ENCODE results near the gene ADAMTS12.

The ADAMTS12 gene

DNA sequence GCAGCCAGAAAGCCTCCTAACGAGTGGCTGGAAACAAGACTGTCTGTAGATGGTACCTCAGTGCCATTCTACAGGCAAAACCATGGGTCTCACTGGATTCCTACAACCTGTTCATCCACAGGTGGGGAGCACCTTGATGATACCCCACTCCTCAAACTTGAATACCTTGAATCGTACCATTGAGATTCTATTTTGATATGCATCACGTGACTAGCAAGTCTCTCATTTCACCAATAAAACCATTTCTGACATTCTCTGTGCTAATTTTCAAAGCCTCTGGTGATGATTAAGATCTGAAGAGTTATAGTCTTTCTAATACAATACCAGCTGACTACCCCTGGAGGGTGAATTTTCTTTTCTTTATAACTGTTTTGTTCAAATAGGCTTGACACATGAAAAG, 188.9 kb downstream of the ADAMTS12 start:
- Histone ChIP-seq H3K9me3 (ENCODE audit: insufficient read depth, low read depth, low read length) (no peaks in the 10 kb centered on the region), H3K27ac (ENCODE audit: low read depth, low read length) (no peak overlapping the region), H3K36me3 (ENCODE audit: insufficient read depth, low read length) (no peaks in the 10 kb centered on the region), H3K9ac (ENCODE audit: low read depth, low read length) (no peak overlapping the region), H3K27me3 (ENCODE audit: insufficient read depth, low read length) (no peaks in the 10 kb centered on the region), H3K4me1 (ENCODE audit: insufficient read depth, low read length) (no peaks in the 10 kb centered on the region), H3K4me3 (ENCODE audit: low read length) (no peak overlapping the region)
- 94% methylated on average over 3 of the region's 3 CpGs for WGBS

DNA sequence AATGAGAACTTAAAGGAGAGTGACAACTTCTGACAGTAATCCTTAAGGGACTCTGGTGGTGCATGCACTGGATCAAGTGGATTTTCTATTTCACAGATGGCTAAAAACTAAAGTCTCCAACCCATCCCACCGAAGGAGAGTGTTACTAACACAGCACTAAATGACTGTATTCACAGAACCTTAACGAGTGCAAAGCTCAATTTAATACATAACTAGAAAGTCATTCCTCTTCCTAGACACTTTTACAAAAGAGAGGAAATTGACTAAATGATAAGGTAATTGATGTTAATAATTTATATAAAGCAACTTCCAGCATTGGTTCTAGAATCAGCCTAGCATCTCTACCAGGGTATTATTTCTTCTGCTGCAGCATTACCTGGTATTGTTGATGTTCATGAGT, 189.8 kb downstream of the ADAMTS12 start:
- no peak overlapping the region for H3K4me3 ChIP-seq (ENCODE audit: low read length)
- no peak overlapping the region for H3K9ac ChIP-seq (ENCODE audit: low read depth, low read length)
- H3K4me1 ChIP-seq (ENCODE audit: insufficient read depth, low read length) = 0 out of 2 replicates have a peak, but pooled peaks cover 5% of the 10 kb centered on the region
- WGBS = 98% methylated on average over 2 of the region's 2 CpGs
- H3K36me3 ChIP-seq (ENCODE audit: insufficient read depth, low read length) = no peaks in the 10 kb centered on the region
- no peaks in the 10 kb centered on the region for H3K27me3 ChIP-seq (ENCODE audit: insufficient read depth, low read length)
- no peak overlapping the region for H3K27ac ChIP-seq (ENCODE audit: low read depth, low read length)
- no peaks in the 10 kb centered on the region for H3K9me3 ChIP-seq (ENCODE audit: insufficient read depth, low read depth, low read length)

DNA sequence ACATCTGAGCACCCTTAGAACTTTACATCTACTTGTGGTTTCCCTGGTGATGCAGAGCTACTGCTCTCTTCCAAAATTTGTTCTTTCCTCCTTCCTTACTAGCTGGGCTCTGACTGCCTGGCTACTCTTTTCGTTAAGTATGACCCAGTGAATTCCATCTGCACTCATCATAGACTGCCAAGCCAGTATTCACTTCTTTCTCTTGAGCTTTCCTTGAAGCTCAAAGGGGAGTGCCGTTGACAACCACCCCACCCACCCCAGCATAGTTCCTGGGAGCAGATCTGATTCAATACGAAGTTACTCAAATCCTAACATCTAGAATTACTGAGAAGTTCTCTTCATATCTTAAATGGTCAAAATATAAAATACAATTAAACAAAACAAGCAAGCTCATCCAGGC, 190.5 kb downstream of the ADAMTS12 start:
- no peaks in the 10 kb centered on the region for H3K9me3 ChIP-seq (ENCODE audit: insufficient read depth, low read depth, low read length)
- no peaks in the 10 kb centered on the region for H3K36me3 ChIP-seq (ENCODE audit: insufficient read depth, low read length)
- 0 out of 2 replicates have a peak, but pooled peaks cover 5% of the 10 kb centered on the region for H3K4me1 ChIP-seq (ENCODE audit: insufficient read depth, low read length)
- H3K9ac ChIP-seq (ENCODE audit: low read depth, low read length) = no peak overlapping the region
- no peak overlapping the region for H3K4me3 ChIP-seq (ENCODE audit: low read length)
- 89% methylated on average over 3 of the region's 3 CpGs for WGBS
- H3K27ac ChIP-seq (ENCODE audit: low read depth, low read length) = no peak overlapping the region
- no peaks in the 10 kb centered on the region for H3K27me3 ChIP-seq (ENCODE audit: insufficient read depth, low read length)

DNA sequence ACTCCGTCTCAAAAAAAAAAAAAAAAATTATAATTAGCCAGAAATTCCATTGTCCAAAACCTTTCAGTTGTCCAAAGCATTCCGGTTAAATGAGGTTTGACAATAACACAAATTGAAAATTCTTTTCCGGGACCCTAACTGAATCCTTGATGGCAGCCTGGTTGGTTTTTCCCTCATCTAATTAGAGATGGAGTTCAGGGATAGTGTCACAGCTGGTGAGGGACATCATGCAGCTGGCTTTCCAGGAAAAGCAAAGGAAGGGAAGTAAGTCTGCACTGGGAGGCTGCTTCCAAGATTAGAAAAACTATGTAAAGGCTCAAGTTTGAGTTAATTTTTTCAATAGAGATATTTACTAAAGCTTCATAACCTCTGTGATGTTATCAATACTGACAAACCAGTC, 195.4 kb downstream of the ADAMTS12 start:
- WGBS = 98% methylated on average over 3 of the region's 3 CpGs
- Histone ChIP-seq H3K4me1 (ENCODE audit: insufficient read depth, low read length) (0 out of 2 replicates have a peak, but pooled peaks cover 5% of the 10 kb centered on the region), H3K9me3 (ENCODE audit: insufficient read depth, low read depth, low read length) (peaks cover 23% of the 10 kb centered on the region; the same call in 1 of the 2 replicates), H3K27me3 (ENCODE audit: insufficient read depth, low read length) (no peaks in the 10 kb centered on the region), H3K9ac (ENCODE audit: low read depth, low read length) (no peak overlapping the region), H3K36me3 (ENCODE audit: insufficient read depth, low read length) (no peaks in the 10 kb centered on the region), H3K27ac (ENCODE audit: low read depth, low read length) (no peak overlapping the region), H3K4me3 (ENCODE audit: low read length) (no peak overlapping the region)

DNA sequence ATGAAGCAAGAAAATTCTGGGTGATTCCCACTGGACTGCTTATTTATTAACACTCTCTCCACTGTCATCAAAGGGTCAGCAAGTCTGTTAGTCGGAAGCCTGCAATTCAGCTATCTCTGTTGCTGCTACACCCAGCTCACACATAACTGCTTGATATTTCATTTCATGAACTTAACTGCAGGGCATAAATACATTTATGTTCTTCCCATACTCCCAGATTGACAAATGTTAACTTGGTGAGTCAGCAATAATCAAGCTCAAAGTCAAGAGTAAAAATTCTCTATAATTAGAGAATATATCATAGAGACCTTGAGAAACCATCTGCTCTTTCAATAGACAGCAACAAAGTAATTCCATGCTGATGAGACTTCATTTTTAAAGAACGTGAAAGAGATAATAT, 198.8 kb downstream of the ADAMTS12 start:
- Histone ChIP-seq H3K27ac (ENCODE audit: low read depth, low read length) (no peak overlapping the region), H3K4me3 (ENCODE audit: low read length) (no peak overlapping the region), H3K36me3 (ENCODE audit: insufficient read depth, low read length) (no peaks in the 10 kb centered on the region), H3K4me1 (ENCODE audit: insufficient read depth, low read length) (peaks cover 5% of the 10 kb centered on the region; the same call in 1 of the 2 replicates), H3K9me3 (ENCODE audit: insufficient read depth, low read depth, low read length) (peaks cover 23% of the 10 kb centered on the region; the same call in 1 of the 2 replicates), H3K27me3 (ENCODE audit: insufficient read depth, low read length) (no peaks in the 10 kb centered on the region), H3K9ac (ENCODE audit: low read depth, low read length) (no peak overlapping the region)
- WGBS = 94% methylated on average over 1 of the region's 2 CpGs

DNA sequence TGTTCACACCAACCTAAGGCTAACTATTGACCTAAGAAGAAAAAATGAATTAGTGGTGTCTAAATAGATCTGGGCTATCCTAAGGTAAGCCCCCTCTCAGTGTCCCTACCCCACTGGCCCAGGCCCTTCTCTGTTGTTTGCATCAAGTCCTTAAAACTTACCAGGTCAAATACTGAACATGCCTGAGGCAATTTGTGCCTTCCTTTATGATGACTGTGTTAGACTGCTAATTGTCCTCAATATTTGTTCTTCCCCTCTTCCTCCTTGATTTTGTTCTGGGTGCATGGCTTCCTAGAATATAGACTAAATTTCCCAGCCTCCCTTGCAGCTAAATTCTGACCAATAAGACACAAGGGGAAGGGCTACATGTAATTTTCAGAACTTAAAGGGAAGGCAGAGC, 199.9 kb downstream of the ADAMTS12 start:
- no peak overlapping the region for H3K4me3 ChIP-seq (ENCODE audit: low read length)
- peaks cover 23% of the 10 kb centered on the region; the same call in 1 of the 2 replicates for H3K9me3 ChIP-seq (ENCODE audit: insufficient read depth, low read depth, low read length)
- no peaks in the 10 kb centered on the region for H3K36me3 ChIP-seq (ENCODE audit: insufficient read depth, low read length)
- no peaks in the 10 kb centered on the region for H3K27me3 ChIP-seq (ENCODE audit: insufficient read depth, low read length)
- H3K27ac ChIP-seq (ENCODE audit: low read depth, low read length) = no peak overlapping the region
- no peak overlapping the region for H3K9ac ChIP-seq (ENCODE audit: low read depth, low read length)
- H3K4me1 ChIP-seq (ENCODE audit: insufficient read depth, low read length) = no peaks in the 10 kb centered on the region; the same call in 1 of the 2 replicates

DNA sequence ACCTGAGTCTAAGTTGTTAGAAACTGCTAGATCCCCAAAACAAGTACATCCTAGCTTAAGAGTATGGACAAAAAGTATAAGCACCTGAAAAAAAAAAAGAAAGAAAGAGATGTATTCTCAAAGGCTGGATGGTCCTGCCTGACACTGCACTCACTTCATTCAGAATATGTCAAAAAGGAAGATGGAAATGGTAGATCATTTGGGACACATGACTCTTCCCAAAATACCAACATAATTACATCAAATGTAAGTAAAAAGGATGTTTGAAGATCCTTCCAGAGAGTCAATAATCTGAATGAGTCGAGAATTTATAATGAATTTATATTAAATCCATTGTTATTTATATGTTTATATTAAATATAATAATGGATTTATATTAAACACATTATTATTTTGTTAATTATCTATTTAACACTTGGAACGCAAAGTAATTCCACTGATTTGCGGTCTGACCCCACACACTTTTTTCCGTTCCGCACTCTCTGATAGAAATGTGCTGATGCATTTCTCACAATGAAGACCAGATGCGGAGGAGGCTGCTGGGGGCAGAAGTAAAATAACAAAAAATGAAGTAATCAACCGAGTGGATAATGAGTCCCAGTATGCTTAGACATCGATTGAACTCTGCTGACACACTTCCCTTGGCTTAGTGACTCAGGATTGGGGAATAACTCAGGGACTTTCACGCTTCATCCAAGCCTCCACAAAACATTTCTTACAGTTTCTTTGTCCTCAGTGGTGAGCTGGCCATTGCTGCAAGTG, 201.2 kb downstream of the ADAMTS12 start:
- no peaks in the 10 kb centered on the region for H3K36me3 ChIP-seq (ENCODE audit: insufficient read depth, low read length)
- peaks cover 7% of the 10 kb centered on the region; the same call in 1 of the 2 replicates for H3K4me1 ChIP-seq (ENCODE audit: insufficient read depth, low read length)
- no peaks in the 10 kb centered on the region for H3K27me3 ChIP-seq (ENCODE audit: insufficient read depth, low read length)
- 92% methylated on average over 8 of the region's 9 CpGs for WGBS
- H3K9ac ChIP-seq (ENCODE audit: low read depth, low read length) = no peak overlapping the region
- peaks cover 23% of the 10 kb centered on the region; the same call in 1 of the 2 replicates for H3K9me3 ChIP-seq (ENCODE audit: insufficient read depth, low read depth, low read length)
- H3K27ac ChIP-seq (ENCODE audit: low read depth, low read length) = no peak overlapping the region
- no peak overlapping the region for H3K4me3 ChIP-seq (ENCODE audit: low read length)

DNA sequence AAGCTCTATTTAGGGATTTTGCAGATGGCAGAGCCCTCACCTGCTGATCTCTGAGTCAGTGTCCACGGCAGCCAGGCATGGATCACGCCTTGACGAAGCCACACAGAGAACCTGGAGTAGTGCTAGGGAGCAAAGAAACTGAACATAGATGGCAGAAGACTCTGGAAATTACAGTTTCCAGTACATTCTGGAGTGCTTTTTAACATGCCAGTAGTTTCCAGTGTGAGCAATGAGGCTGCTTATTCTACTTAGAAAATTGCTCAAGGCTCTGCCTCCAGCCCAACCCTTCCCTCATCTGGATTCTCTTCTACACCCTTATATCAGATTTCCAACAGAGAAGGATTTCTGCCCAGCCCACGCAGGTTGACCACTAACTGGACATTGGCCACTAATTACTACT, 203.3 kb downstream of the ADAMTS12 start:
- H3K9ac ChIP-seq (ENCODE audit: low read depth, low read length) = no peak overlapping the region
- no peaks in the 10 kb centered on the region for H3K27me3 ChIP-seq (ENCODE audit: insufficient read depth, low read length)
- H3K36me3 ChIP-seq (ENCODE audit: insufficient read depth, low read length) = no peaks in the 10 kb centered on the region
- peaks cover 15% of the 10 kb centered on the region; the same call in 1 of the 2 replicates for H3K9me3 ChIP-seq (ENCODE audit: insufficient read depth, low read depth, low read length)
- no peak overlapping the region for H3K4me3 ChIP-seq (ENCODE audit: low read length)
- 79% methylated on average over 4 of the region's 4 CpGs for WGBS
- H3K27ac ChIP-seq (ENCODE audit: low read depth, low read length) = no peak overlapping the region
- H3K4me1 ChIP-seq (ENCODE audit: insufficient read depth, low read length) = peaks cover 7% of the 10 kb centered on the region; the same call in 1 of the 2 replicates

DNA sequence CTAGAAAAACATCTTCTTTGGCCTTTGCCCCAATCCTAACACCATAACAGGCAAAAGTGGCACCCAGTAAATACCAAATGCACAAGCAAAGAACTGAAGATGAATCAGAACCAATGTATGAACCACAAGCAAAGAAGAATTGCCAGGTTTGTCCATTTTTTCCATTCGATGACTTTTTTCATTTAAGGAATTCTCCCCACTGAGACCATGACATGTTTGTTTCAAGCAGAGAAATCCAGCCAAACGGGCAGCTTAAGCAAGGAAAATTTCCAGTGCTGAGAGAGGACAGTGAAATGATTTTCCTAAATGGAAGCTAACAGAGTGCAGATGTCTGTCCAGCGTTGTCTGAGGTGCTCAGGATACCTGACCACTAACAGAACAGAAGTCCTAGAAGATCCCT, 203.7 kb downstream of the ADAMTS12 start:
- 90% methylated on average over 3 of the region's 3 CpGs for WGBS
- H3K4me3 ChIP-seq (ENCODE audit: low read length) = no peak overlapping the region
- peaks cover 7% of the 10 kb centered on the region; the same call in 1 of the 2 replicates for H3K4me1 ChIP-seq (ENCODE audit: insufficient read depth, low read length)
- no peaks in the 10 kb centered on the region for H3K27me3 ChIP-seq (ENCODE audit: insufficient read depth, low read length)
- no peak overlapping the region for H3K27ac ChIP-seq (ENCODE audit: low read depth, low read length)
- no peak overlapping the region for H3K9ac ChIP-seq (ENCODE audit: low read depth, low read length)
- H3K9me3 ChIP-seq (ENCODE audit: insufficient read depth, low read depth, low read length) = peaks cover 12% of the 10 kb centered on the region; the same call in 1 of the 2 replicates
- H3K36me3 ChIP-seq (ENCODE audit: insufficient read depth, low read length) = no peaks in the 10 kb centered on the region

DNA sequence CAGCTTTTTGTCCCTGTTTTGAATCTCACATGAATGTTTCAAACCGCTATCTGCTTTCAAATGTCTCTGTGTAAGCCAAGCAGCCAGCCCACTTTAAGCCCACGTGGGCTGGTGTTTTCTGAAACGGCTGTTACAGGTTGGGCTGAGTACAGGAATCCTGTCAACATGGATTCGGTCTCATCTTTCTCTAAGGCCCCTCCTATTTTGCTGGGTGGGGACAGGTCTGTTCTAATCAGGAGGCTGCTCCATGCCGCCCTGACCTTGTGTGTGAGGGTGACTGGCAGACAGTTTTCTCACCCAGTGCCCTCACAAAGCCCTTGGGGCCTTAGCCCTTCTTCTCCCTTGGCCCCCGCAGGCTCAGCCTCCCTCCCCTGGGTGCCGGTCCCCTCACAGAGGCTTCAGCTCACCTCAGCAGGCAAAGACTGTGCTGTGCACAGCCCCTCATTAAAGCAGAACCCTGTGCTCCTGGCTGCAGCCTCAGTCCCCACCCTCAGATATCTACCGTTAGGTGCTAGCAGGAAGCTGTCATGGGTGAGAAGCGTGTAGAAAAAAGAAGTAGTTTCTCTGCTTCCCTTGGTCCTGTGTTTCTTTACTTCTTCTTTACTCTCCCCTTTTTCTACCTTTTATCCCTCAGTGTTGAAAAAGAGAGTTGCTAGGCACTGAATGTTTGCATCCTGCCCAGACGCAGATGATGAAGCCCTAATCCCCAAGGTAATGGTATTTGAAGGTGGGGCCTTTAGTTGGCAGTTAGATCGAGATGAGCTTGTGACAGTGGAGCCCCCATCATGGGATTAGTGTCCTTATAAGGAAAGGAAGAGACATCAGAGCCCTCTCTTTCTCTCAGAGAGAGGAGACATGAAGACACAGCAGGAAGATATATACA, 205.7 kb downstream of the ADAMTS12 start:
- H3K27ac ChIP-seq (ENCODE audit: low read depth, low read length) = no peak overlapping the region
- H3K27me3 ChIP-seq (ENCODE audit: insufficient read depth, low read length) = no peaks in the 10 kb centered on the region

More for the DNA sequence above, 205.7 kb downstream of the ADAMTS12 start:
- no peaks in the 10 kb centered on the region for H3K9me3 ChIP-seq (ENCODE audit: insufficient read depth, low read depth, low read length)
- peaks cover 7% of the 10 kb centered on the region; the same call in 1 of the 2 replicates for H3K4me1 ChIP-seq (ENCODE audit: insufficient read depth, low read length)
- H3K36me3 ChIP-seq (ENCODE audit: insufficient read depth, low read length) = no peaks in the 10 kb centered on the region; the same call in 1 of the 2 replicates
- WGBS = 76% methylated on average over 11 of the region's 11 CpGs
- H3K9ac ChIP-seq (ENCODE audit: low read depth, low read length) = no peak overlapping the region
- H3K4me3 ChIP-seq (ENCODE audit: low read length) = no peak overlapping the region

Measured in HUES64 (cell line).